ENCODE results near the gene MTMR4.

- TF ChIP-seq CTCF (IDR thresholded peaks at IDR 0.05) (no peak), POLR2A (IDR thresholded peaks at IDR 0.05) (no peak)
Observed at GRCh38 chr17:58476812-58477211, 37.6 kb downstream of the MTMR4 start.

Measured in testis (tissue), 2 donors.